Measurements from ENCODE around the gene MACROD2. TPM values are rescaled to one million over a fixed set of nuclear protein-coding genes. Genes with fewer than 3 reads are reported as not detected.

Gene MACROD2
- total RNA-seq, 1 experiment from 2014 or later, result 0.02 TPM

DNA sequence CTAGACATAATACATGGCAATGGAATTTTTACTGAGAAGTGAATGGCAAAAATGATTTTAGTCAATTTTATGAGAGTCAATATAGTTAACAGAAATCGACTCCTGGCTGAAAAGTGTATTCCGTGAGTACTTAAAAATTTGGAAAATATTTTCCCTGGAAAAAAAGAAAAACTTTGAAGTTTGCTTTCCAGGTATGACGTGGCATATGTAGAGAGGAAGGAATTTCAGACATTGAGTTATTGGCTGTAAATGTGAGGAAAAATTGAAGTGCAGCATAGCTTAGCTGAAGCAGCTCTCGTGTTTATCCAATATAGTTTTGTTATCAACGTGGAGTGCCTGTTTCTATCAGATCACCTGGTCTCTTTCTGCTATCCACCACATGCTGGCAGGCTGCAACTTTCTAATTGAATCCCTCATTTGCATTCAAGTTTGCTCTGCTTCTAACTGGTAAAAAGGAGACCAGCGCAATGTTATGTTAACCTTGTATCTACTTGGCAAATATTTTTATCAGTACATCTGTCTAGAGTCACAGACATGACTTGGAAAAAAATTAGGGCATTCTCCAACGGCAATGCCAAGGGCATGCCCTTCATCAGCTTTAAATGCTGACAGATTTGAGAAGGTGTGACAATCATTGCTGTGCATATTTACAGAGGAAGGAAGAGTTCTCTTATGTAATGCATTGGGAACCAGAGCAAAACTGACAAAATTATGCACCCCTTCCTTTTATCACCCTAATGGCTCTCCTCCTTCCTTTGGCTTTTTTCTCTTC is 1444.9 kb downstream of the MACROD2 start:
- DNase-seq (ENCODE audit: low spot score), result no peak

DNA sequence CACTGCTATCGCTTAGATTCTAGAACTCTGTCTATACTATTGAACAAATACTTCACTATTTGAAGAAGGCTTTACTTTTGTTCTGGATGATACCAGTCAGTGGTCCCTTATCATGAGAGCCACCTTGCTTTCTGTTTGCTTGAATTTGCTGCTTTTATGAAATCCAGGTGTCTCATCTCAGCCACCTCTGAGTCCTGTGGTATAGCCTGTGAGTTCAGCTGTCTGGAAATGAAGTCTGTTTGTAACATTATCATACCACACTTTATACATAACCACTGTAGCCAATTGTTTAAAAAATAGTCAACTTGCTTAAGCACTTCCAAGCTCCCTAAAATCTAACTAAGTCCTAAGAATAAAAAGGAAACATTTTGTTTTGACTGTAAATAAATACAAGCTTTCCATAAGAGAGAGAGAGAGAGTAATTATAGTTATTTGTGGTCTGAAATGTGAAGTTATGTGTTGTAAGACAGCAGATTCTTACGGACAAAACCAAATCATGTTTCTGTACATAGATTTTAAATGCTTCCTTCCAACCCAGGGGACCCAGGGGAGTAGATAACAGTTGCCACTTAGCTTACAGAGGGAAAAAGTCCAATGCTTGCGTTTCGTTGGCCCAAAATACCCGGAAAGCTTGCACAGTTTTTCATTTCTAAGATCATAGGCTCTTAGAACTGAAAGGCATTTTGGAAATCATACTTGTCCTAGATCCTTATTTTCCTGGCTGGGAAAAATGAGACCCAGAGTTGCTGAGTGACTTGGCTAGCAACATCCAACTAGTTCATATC is 1449.9 kb downstream of the MACROD2 start:
- no peak for DNase-seq (ENCODE audit: low spot score)

DNA sequence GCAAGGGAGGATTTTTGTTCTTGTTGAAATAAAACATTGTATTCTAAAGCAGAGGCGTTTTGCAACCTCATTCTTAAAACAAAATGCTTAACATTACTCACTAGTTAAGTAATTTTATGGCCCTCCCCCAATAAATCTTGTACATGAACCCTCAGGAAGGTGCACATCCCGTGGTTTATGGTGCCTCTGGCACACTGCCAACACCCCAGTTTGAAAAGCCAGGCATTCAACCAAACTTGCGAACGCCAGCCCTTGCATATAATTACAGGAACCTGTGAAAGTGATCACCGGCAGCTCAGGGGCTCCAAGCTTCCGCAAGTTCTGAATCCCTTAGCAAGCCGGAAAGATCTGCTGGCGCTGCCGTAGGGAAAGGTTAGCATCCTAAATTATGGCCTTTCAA is 1451.1 kb downstream of the MACROD2 start:
- DNase-seq (ENCODE audit: low spot score), result peak; percentile 33

DNA sequence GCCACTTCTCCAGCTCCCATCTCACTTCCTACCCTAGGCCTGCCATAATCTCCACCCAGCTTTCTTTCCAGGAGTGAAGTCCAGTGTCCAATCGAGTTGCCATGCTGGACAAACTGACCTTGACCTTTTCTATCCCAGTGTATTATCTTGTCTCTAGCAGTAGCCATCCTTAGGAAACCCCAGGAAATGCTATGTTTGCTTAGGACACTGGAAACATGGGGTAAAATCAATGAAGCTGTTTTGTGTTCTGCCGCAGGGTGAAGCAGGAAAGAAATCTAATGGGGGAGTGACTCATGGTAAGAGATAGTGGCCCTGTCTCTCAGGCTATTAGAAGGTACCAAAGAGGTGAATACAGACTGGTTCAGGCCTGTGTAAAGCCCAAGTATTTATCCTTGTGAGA is 1452.2 kb downstream of the MACROD2 start:
- no peak for DNase-seq (ENCODE audit: low spot score)

DNA sequence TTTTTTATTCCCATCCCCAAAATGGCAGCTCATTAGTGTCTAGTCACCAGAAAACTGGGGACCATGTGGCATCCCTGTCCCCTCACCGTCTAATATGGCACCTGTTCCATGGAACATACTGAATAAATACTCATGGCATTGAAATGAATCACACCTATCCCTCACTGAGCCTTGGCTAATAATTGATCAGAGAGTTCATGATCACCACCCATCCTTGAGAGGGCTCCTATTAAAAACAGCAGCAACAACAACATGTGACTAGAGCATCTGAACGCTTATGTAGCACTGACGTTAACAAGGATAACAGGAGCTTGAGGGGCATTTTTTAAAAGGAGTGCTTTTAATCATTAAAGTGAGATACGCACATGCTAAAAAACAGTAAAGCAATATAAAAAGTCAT is 1453.7 kb downstream of the MACROD2 start:
- no peak for DNase-seq (ENCODE audit: low spot score)

DNA sequence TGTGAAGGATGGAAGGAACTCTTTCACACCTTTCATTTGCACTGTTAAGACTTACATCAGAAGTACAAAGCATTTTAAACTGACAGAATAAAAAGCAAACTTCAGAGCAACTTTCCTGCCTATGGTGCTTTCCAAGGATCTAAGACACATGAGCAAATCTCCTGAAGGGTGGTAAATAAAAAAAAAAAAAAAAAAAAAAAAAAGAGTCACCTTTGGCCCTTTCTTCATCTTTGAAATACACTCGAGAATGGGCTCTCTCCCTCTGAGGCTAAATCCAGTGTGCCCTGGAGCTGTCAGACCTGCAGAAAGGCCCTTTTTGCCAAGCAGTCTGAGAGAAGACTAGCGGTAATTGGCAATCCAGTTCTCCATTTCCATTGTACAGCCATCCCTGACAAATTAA is 1455.9 kb downstream of the MACROD2 start:
- no peak for DNase-seq (ENCODE audit: low spot score)

DNA sequence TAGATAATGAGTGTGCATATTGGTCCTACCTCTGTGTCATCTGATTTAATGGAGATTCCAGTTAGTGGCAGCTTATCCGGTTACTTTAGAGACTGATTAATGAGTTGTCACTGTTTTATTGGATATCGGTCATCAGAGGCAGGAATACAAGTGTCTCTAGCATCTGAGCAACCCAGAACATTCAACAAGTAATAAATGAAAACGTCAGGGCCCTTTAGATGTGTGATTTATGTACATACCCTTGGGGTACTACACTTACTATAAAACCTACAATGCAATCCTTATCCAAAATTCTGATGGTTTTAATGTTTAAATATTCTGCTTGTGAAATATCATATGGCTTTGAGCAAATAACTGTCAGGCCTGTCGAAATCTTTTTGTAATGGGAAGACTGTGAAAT is 1460.0 kb downstream of the MACROD2 start:
- DNase-seq (ENCODE audit: low spot score), result no peak

DNA sequence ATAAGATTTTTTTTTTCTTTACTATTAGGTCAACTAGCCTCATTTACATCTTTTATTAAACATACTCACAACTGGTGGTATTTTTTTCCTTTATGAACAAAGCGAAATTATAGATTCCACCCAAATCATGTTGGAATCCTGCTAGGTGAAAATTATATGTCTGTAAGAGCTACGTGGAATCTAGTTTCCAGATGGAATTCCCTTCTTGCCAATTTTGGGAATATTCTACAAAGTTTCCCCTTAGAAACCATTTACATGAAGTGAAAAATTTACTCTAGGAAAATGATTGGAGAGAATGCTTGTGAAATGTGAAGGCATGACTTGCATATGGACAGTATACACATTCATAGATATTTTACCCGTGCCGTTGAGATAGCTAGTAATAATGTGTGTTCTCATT is 1466.6 kb downstream of the MACROD2 start:
- no peak for DNase-seq (ENCODE audit: low spot score)

DNA sequence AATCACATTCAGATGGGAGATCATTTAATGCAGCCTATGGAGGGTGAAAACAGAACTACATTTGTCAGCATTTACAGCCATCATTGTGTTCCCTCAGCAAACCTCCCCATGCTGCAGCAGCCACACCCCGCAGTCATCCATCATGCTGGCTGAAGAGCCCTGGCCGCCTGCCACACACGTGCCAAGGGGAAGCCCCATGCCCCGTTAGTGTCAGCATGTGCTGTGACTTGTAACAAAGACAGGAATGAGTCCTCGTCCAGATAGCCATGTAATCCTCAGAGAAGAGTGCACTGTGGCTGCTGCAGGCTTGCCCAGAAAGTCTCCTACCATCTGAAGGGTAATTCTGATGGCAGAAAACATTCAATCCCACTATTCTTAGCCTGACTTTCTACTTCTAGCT is 1480.2 kb downstream of the MACROD2 start:
- peak; percentile 76 for DNase-seq (ENCODE audit: low spot score)

DNA sequence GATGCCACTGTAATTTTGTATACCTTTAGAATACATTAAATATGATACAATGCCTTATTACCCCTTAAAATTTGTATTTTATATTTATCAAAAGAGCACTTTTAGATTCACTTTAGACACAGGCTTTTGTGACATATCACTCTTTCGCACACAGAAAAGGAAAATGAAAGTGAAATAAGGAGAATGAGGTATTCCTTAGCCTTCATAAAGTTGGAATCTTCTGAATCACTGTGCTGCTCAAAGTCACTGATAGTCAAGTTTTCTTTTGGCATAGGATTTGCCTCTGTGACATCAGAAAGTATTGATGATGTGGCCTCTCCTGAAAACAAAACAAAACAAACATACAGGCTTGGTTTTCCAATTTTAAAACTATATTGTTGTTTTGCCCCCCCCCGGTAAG is 1480.9 kb downstream of the MACROD2 start:
- DNase-seq (ENCODE audit: low spot score), result no peak

DNA sequence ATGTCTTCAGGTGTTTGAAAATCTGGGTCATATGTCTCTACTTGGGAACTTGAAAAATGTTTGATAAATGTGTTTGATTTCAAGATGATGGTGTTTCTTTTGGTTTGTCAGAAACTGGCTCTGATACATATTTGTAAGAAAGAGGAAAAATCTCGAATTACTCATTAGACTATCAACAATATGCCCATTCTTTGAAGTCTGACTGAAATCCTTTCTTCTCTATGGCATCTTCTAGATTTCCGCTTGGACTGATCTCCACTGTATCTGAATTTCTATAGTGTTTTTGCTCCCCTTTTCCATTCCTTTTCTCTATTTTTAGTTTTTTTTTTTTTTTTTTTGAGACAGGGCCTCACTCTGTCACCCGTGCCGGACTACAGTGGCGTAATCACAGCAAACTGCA is 1481.5 kb downstream of the MACROD2 start:
- no peak for DNase-seq (ENCODE audit: low spot score)

DNA sequence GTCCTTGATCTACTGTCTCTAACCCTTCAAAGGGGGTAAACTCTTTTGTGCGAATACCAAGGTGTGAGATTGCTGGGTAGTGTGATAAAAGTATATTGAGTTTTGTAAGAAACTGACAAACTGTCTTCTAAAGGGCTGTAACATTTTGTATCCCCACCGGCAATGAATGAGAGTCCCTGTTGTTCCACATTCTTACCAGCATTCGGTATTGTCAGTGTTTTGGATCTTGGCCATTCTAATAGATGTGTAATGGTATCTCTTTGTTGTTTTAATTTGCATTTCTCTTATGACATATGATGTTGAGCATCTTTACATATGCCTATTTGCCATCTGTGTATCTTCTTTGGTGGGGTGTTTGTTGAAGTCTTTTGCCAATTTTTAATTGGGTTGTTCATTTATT is 1487.2 kb downstream of the MACROD2 start:
- no peak for DNase-seq (ENCODE audit: low spot score)

DNA sequence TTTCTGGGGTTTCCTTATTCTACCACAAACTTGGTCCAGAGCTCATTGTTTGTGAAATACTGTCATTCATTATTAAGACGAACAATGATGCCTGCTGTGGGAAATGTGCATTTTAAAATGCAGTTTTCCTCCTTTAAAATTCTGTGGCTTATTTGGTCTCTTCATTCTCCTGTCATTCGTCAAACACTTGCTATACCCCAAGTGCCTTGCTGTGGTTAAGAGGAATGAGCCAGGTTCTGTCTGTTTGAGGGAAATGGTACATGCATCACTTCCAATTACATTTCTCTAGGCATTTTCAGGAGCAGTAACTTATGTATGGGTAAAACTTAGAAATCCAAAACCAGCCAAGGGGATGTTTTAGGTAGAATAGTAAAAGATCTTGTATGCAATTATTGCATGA is 1490.2 kb downstream of the MACROD2 start:
- DNase-seq (ENCODE audit: low spot score), result peak; percentile 20

DNA sequence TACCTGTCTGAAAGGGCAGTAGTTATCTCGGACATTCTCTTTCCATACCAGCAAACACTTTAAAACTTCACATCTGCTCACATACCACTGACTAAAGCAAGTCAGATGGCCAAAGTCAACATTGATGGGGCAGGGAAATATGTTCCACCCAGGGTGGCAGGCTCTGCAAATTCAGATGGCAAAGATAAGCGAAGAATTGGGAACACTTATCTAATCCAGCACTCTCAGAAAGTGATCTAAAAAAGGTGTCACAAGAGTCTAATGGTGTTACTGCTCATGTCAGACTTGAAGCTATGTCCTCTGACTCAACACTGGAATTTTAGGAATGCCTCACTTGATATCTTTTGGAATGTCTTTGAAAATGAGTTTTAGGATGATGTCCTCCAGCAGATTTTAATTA is 1491.7 kb downstream of the MACROD2 start:
- DNase-seq (ENCODE audit: low spot score), result peak; percentile 84

DNA sequence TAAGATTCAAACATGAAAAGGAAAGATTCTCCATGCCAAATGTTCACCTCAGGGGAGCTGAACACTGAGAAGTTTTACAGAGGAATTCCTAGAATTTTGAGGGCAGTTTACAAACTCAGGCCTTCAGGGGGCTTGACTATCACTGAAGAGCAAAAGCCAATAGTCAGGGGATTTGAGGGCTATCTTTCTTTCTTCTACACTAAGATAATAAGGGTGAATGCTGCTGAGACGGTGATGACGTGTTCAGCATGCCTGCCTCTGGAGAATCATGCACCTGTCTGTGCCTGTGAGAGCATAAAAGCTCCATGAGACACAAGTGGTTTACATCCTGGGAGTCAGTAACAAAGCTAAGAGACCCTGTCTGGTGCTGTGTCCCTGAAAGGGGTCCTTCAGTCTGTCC is 1492.4 kb downstream of the MACROD2 start:
- no peak for DNase-seq (ENCODE audit: low spot score)

DNA sequence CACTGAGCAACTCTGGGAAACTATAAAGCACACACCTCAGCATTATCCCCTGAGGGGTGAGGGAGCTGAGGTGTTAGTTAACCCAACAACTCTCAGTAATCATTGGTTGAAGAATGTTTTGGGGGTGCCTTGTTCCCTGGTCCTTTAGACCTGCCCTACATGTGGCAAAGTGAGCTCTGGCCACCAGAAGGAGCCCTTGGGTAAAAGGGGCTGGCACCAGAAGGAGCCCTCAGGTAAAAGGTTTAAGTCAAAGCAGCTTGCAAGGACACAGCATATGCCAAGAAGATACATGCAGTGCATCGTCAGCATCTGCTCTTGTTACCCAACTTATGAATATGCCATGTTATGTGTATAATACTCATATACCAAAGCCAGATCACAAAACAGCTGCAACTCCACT is 1496.3 kb downstream of the MACROD2 start:
- no peak for DNase-seq (ENCODE audit: low spot score)

DNA sequence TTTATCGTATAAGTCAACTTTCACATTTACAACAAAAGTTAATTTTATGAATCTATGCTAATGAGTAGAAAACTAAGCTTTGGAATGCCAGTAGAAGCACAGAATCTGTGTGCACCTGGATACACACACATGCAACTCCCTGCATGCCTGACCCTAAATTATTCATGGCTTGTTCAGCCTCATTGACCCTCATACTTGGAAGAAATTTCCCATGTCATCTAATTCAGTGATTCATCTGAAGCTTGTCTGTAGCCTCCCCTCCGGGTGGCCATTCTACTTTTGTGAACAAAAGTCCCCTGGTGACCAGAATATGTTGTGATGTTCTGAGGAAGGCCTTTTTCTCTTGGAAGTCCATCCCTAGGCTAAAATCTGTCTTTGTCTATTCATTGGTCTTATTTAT is 1499.5 kb downstream of the MACROD2 start:
- DNase-seq (ENCODE audit: low spot score), result no peak

DNA sequence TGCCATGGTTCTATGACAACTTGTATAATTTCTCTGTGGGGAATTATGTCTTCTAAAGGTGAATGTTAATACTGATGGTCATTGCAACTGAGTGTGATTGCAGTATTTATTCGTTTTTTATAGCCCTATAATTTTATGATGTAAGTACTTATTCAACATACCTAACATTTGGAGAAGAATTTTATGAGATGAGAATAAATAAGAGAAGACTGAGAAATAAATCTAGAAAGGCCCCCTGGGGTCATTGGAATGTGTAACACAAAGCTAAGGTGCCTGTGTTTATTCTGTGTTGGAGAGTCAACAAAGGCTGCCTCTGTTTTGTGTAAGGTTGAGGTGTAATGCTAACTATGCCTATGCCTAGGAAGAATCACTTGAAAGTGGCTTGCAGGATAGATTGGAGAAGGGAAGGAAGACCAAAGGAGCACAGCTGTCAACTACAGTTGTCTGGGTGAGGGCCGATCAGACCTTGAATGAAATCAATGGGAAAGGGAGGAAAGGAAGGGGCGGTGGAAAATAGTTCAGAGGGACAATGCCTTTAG is 1501.3 kb downstream of the MACROD2 start:
- DNase-seq (ENCODE audit: low spot score), result no peak

DNA sequence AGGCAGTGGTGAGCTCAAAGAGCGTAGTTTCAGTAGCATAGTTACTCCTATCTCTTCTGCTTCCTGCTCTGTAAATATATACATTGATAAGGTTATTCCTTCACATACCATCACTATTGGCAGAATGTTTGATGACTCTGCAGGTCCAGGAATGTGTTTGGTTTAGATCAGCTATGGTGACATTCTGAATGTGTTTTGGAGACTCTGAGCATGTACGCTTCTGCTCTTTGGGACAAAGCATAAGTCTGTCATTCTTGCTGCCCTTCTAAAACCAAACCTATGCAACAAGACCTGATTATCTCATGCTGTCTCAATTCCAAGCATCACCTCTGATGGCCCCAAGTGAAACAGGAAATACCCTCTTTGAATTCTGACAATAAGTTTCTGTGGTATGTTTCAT is 1503.6 kb downstream of the MACROD2 start:
- no peak for DNase-seq (ENCODE audit: low spot score)

DNA sequence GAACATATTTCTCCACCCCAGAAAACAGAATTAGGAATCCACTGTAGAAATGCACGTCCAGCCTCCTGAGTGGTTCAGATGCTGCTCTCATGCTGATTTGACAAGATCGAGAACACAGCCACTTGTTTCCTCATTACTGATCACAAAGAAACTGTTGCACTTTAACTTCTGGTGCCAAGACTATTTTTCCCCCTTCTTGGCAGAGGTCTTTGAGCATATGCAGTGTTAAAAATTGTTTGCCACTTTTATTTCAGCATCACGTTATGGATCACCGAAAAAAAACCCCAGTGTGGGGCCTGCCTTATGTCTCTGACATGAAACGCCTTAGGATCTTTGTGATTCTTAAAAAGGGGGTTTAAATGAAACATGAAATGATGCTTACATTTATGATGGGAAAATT is 1511.0 kb downstream of the MACROD2 start:
- DNase-seq (ENCODE audit: low spot score), result no peak

DNA sequence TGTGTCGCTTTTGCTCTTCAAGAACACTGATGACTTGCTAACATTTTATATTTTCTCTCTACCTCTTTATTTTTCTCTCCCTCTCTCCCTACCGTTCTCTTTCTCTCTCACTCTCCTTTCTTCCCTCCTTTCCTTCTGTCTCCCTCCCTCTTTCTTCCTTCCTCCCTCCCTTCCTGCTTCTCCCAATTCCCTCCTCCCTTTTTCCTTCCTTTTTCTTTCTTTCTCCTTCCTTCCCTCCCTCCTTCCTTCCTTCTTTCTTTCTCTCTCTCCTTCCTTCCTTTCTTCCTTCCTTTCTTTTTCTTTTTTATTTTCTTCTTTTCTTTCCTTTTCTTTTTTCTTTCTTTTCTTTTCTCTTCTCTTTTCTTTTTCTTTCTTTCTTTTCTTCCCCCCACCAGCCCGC is 1511.8 kb downstream of the MACROD2 start:
- DNase-seq (ENCODE audit: low spot score), result no peak

DNA sequence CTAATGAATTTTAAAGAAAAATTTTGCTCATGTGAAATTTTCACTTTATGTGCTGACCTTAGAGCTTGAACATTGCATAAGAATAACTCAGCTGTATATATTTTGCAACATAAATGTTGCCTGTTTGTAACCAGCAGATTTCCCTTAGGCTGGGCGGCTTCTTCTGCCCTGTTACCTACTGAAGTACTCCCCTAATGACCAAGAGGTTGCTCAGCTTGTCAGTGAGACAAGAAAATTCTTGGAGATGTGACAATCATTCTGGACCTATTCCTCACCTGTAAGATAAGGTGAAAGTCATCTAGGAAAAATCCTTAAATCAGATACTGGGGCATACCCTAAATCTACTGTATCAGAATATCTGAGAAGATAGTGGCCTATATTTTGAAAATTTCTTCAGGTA is 1516.2 kb downstream of the MACROD2 start:
- no peak for DNase-seq (ENCODE audit: low spot score)

DNA sequence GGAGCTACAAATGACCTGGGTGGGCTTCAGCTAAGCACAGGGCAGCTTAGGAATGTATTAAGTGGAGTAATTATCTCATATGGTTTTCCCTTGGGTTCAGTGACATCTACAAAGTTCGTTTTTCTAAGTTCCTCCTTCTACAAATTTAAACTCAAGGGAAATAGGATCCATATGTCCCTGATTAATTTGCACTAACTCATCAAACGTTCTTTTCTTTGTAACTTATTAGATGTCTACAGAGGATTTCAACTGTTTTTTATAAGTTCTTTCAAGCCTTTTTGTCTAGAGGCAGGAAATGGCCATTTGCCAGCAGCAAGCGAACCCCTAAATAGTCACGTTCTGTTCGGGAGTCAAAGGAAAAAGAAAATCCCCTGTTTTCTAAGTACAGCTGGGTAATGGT is 1517.6 kb downstream of the MACROD2 start:
- no peak for DNase-seq (ENCODE audit: low spot score)
